ENCODE results near the gene PHLDB1.

PHLDB1 gene

GRCh38 chr11:118641397-118642019, 34.1 kb downstream of the PHLDB1 start:
- Histone ChIP-seq H3K79me2 (ENCODE audit: control insufficient read depth, insufficient read depth, low read length, unreplicated experiment) (peaks cover 6% of the 10 kb centered on the region), H3K27me3 (ENCODE audit: insufficient read depth, low read length) (no peaks in the 10 kb centered on the region), H3K4me1 (ENCODE audit: control insufficient read depth, insufficient read depth, low read length, unreplicated experiment) (peaks cover 8% of the 10 kb centered on the region), H3K27ac (ENCODE audit: low read depth, low read length) (no peak overlapping the region), H3K36me3 (ENCODE audit: insufficient read depth, low read length) (peaks cover 44% of the 10 kb centered on the region), H3K4me3 (ENCODE audit: low read depth, low read length) (no peak overlapping the region), H2AFZ (ENCODE audit: low read length, unreplicated experiment) (no peak overlapping the region)

DNA sequence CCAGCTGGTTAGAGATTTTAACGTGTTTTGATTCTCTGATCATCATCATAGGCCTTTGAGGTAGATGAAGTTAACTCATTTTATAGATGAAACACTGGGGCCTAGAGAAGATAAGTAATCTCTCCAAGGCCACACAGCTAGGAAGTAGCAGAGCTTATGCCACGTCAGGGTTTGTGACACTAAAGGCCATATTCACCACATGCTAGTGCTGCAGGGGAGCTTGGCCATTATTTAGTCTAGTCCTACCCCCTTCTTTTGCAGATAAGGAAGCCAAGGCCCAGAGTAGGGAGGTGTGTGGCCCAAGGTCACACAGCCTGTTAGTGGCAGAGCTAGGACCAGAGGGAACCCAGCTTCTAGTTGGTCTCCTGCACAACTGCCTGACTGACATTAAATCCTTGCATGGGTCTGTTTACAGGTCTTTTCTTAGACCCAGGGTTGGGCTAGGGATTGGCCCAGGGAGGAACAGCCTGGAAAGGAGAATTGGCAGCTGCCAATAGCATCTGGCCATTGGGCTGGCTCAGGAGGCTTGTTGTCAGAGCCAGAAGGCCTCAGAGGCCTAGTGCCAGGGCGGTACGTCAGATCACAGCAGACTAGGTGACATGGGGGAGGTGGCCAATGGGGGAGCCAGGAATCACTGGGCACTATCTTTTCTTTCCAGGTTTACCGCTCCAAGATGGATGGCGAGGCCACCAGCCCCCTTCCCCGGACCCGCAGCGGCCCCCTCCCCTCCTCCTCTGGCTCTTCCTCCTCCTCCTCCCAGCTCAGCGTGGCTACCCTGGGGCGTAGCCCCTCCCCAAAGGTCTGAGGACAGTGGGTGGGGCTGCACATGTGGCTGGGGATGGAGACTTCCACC, 36.0 kb downstream of the PHLDB1 start:
- Histone ChIP-seq H3K36me3 (ENCODE audit: insufficient read depth, low read length) (peaks cover 40% of the 10 kb centered on the region), H3K27ac (ENCODE audit: low read depth, low read length) (no peak overlapping the region)

DNA sequence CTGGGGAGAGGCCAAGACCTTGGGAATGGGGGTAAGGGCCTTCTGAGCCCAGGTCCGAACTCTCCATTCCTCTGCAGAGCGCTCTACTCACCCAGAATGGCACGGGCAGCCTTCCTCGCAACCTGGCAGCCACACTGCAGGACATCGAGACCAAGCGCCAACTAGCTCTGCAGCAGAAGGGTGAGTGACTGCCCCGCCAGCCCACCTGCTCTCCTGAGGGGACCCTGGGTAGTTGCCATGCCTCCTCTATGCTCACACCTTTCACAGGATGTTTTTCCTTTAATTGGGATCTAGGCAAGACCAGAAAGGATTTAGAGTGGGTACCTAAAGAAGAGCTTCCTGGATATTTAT, 36.6 kb downstream of the PHLDB1 start:
- H3K4me1 ChIP-seq (ENCODE audit: control insufficient read depth, insufficient read depth, low read length, unreplicated experiment), result peaks cover 4% of the 10 kb centered on the region
- peaks cover 6% of the 10 kb centered on the region for H3K79me2 ChIP-seq (ENCODE audit: control insufficient read depth, insufficient read depth, low read length, unreplicated experiment)
- no peak overlapping the region for H3K4me3 ChIP-seq (ENCODE audit: low read depth, low read length)
- H3K27me3 ChIP-seq (ENCODE audit: insufficient read depth, low read length), result no peaks in the 10 kb centered on the region
- peaks cover 40% of the 10 kb centered on the region for H3K36me3 ChIP-seq (ENCODE audit: insufficient read depth, low read length)
- no peak overlapping the region for H2AFZ ChIP-seq (ENCODE audit: low read length, unreplicated experiment)
- no peak overlapping the region for H3K27ac ChIP-seq (ENCODE audit: low read depth, low read length)

More for the DNA sequence above, 36.0 kb downstream of the PHLDB1 start:
- H3K4me3 ChIP-seq (ENCODE audit: low read depth, low read length), result no peak overlapping the region
- no peak overlapping the region for H2AFZ ChIP-seq (ENCODE audit: low read length, unreplicated experiment)
- peaks cover 4% of the 10 kb centered on the region for H3K4me1 ChIP-seq (ENCODE audit: control insufficient read depth, insufficient read depth, low read length, unreplicated experiment)
- no peaks in the 10 kb centered on the region for H3K27me3 ChIP-seq (ENCODE audit: insufficient read depth, low read length)
- peaks cover 6% of the 10 kb centered on the region for H3K79me2 ChIP-seq (ENCODE audit: control insufficient read depth, insufficient read depth, low read length, unreplicated experiment)

- Histone ChIP-seq H3K27me3 (ENCODE audit: insufficient read depth, low read length) (no peaks in the 10 kb centered on the region), H3K4me3 (ENCODE audit: low read depth, low read length) (no peak overlapping the region), H3K27ac (ENCODE audit: low read depth, low read length) (no peak overlapping the region), H3K79me2 (ENCODE audit: control insufficient read depth, insufficient read depth, low read length, unreplicated experiment) (peaks cover 6% of the 10 kb centered on the region), H3K36me3 (ENCODE audit: insufficient read depth, low read length) (peaks cover 40% of the 10 kb centered on the region), H3K4me1 (ENCODE audit: control insufficient read depth, insufficient read depth, low read length, unreplicated experiment) (peaks cover 4% of the 10 kb centered on the region), H2AFZ (ENCODE audit: low read length, unreplicated experiment) (no peak overlapping the region)
Measured at GRCh38 chr11:118644496-118644895, 37.1 kb downstream of the PHLDB1 start.

- Histone ChIP-seq H3K36me3 (ENCODE audit: insufficient read depth, low read length) (peaks cover 46% of the 10 kb centered on the region), H3K4me3 (ENCODE audit: low read depth, low read length) (no peak overlapping the region), H3K27me3 (ENCODE audit: insufficient read depth, low read length) (no peaks in the 10 kb centered on the region), H3K27ac (ENCODE audit: low read depth, low read length) (no peak overlapping the region), H2AFZ (ENCODE audit: low read length, unreplicated experiment) (no peak overlapping the region), H3K79me2 (ENCODE audit: control insufficient read depth, insufficient read depth, low read length, unreplicated experiment) (peaks cover 6% of the 10 kb centered on the region), H3K4me1 (ENCODE audit: control insufficient read depth, insufficient read depth, low read length, unreplicated experiment) (peaks cover 4% of the 10 kb centered on the region)
Measured at GRCh38 chr11:118645066-118645715, 37.8 kb downstream of the PHLDB1 start.

- Histone ChIP-seq H3K4me1 (ENCODE audit: control insufficient read depth, insufficient read depth, low read length, unreplicated experiment) (peaks cover 4% of the 10 kb centered on the region), H3K27ac (ENCODE audit: low read depth, low read length) (no peak overlapping the region)
Measured at GRCh38 chr11:118646393-118646792, 39.0 kb downstream of the PHLDB1 start.

DNA sequence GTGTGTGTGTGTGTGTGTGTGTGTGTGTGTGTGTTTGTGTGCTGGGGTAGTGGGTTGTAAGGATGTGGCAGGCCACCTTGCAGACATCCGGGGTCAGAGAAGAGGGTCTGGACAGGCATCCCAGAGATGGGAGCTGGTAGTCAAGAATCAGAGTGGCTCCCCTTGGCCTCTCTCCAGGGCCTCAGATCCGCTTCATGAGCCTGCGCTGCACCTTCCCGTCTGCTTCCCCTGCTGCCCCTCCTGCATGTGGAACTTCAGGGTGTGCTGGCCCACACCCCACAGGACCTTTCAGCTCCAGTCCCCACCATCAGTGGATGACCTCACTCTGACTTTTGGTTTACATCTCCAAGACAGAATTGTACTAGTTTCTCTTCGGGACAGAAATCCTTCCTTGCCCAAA, 40.9 kb downstream of the PHLDB1 start:
- Histone ChIP-seq H3K27me3 (ENCODE audit: insufficient read depth, low read length) (no peaks in the 10 kb centered on the region), H3K4me3 (ENCODE audit: low read depth, low read length) (no peak overlapping the region), H3K79me2 (ENCODE audit: control insufficient read depth, insufficient read depth, low read length, unreplicated experiment) (no peaks in the 10 kb centered on the region), H3K27ac (ENCODE audit: low read depth, low read length) (no peak overlapping the region), H2AFZ (ENCODE audit: low read length, unreplicated experiment) (no peak overlapping the region), H3K4me1 (ENCODE audit: control insufficient read depth, insufficient read depth, low read length, unreplicated experiment) (peaks cover 4% of the 10 kb centered on the region), H3K36me3 (ENCODE audit: insufficient read depth, low read length) (peaks cover 41% of the 10 kb centered on the region)

More at GRCh38 chr11:118646393-118646792, 39.0 kb downstream of the PHLDB1 start:
- Histone ChIP-seq H3K36me3 (ENCODE audit: insufficient read depth, low read length) (peaks cover 53% of the 10 kb centered on the region), H2AFZ (ENCODE audit: low read length, unreplicated experiment) (no peak overlapping the region), H3K27me3 (ENCODE audit: insufficient read depth, low read length) (no peaks in the 10 kb centered on the region), H3K79me2 (ENCODE audit: control insufficient read depth, insufficient read depth, low read length, unreplicated experiment) (peaks cover 4% of the 10 kb centered on the region), H3K4me3 (ENCODE audit: low read depth, low read length) (no peak overlapping the region)

DNA sequence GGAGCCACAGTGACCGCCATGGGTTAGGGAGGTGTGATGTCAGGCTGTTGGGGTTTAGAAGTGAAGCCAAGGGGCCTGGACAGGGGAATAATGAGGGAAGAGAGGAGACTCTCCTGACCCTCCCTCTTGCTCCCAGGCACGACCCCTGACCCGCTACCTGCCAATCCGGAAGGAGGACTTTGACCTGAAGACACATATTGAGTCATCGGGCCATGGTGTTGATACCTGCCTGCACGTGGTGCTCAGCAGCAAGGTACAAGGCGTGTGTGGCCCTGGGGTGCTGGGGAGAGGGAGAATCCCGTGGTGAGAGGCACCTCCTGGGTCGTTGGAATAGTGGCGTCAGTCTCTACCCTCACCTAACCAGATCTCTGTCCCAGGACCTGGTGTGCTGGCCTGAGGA, 42.5 kb downstream of the PHLDB1 start:
- H3K36me3 ChIP-seq (ENCODE audit: insufficient read depth, low read length), result peaks cover 39% of the 10 kb centered on the region
- H3K4me3 ChIP-seq (ENCODE audit: low read depth, low read length), result no peak overlapping the region

DNA sequence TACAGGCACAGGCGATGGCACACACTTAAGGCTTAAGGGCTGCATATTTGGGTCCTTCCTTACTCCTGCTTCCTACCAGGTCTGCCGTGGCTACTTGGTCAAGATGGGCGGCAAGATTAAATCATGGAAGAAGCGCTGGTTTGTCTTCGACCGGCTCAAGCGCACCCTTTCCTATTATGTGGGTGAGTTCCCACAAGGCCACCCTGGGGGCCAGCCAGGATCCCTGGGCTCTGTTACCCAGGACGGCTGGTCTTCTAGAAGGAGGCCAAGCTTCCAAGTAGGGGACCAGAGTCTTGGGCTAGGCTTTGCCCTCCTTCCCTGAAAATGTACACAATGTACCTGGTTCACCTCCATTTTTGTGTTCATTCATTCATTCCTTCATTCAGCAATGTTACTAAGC, 43.0 kb downstream of the PHLDB1 start:
- H3K36me3 ChIP-seq (ENCODE audit: insufficient read depth, low read length), result peaks cover 42% of the 10 kb centered on the region
- H2AFZ ChIP-seq (ENCODE audit: low read length, unreplicated experiment), result no peak overlapping the region
- H3K27me3 ChIP-seq (ENCODE audit: insufficient read depth, low read length), result no peaks in the 10 kb centered on the region
- no peaks in the 10 kb centered on the region for H3K79me2 ChIP-seq (ENCODE audit: control insufficient read depth, insufficient read depth, low read length, unreplicated experiment)
- no peak overlapping the region for H3K27ac ChIP-seq (ENCODE audit: low read depth, low read length)
- peaks cover 4% of the 10 kb centered on the region for H3K4me1 ChIP-seq (ENCODE audit: control insufficient read depth, insufficient read depth, low read length, unreplicated experiment)
- H3K4me3 ChIP-seq (ENCODE audit: low read depth, low read length), result no peak overlapping the region

More for the DNA sequence above, 42.5 kb downstream of the PHLDB1 start:
- Histone ChIP-seq H2AFZ (ENCODE audit: low read length, unreplicated experiment) (no peak overlapping the region), H3K4me1 (ENCODE audit: control insufficient read depth, insufficient read depth, low read length, unreplicated experiment) (peaks cover 4% of the 10 kb centered on the region), H3K79me2 (ENCODE audit: control insufficient read depth, insufficient read depth, low read length, unreplicated experiment) (no peaks in the 10 kb centered on the region), H3K27me3 (ENCODE audit: insufficient read depth, low read length) (no peaks in the 10 kb centered on the region), H3K27ac (ENCODE audit: low read depth, low read length) (no peak overlapping the region)

DNA sequence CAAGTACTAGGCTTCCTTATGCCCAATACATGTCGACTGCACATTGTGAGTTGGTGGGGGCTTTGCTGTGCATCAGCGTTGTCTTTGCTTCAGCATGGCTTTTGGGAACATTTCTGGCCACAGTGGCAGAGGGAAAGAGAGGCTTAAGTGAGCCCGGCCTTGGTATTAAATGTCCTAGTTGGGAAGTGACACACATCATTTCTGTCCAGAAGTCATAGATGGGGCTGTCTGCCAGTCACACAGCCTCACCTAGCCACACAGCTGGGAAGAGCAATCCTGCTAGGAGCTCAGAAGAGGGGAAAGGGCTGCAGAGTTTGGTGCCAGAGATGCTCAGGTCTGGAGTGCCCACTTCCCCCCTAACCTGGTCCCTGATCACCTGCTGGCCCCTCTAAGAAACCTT, 44.4 kb downstream of the PHLDB1 start:
- Histone ChIP-seq H3K4me3 (ENCODE audit: low read depth, low read length) (no peak overlapping the region), H2AFZ (ENCODE audit: low read length, unreplicated experiment) (no peak overlapping the region), H3K27me3 (ENCODE audit: insufficient read depth, low read length) (no peaks in the 10 kb centered on the region), H3K79me2 (ENCODE audit: control insufficient read depth, insufficient read depth, low read length, unreplicated experiment) (no peaks in the 10 kb centered on the region), H3K27ac (ENCODE audit: low read depth, low read length) (no peak overlapping the region), H3K4me1 (ENCODE audit: control insufficient read depth, insufficient read depth, low read length, unreplicated experiment) (peaks cover under 1% of the 10 kb centered on the region), H3K36me3 (ENCODE audit: insufficient read depth, low read length) (peaks cover 38% of the 10 kb centered on the region)
